Neural progenitor cell (in vitro differentiated cells): ENCODE data around the gene USP9X. TPM values are rescaled to one million over a fixed set of nuclear protein-coding genes. Genes with fewer than 3 reads are reported as not detected.
A peak's percentile ranks its signal among the peaks of the same experiment; 100 is the strongest.

Experiments used
- DNase-seq: peaks from one replicate; pipeline ENCODE4 v3.0.0-alpha.2; 2016; ENCODE audit warnings: low spot score
- H2AFZ ChIP-seq: fragments of 200-600 bp; sonication (generic); replicated peaks from 2 replicates; pipeline ENCODE4 v1.6.1; 2016; ENCODE audit warnings: antibody characterized with exemption
- H3F3A ChIP-seq: fragments of 200-600 bp; sonication (generic); 2 replicates; pipeline ENCODE4 v1.6.1; 2016; ENCODE audit warnings: antibody characterized with exemption, low read depth
- H3K27ac ChIP-seq: fragments of 200-600 bp; sonication (generic); 2 replicates; pipeline ENCODE4 v1.5.1; 2016; ENCODE audit warnings: mild to moderate bottlenecking
- H3K27me3 ChIP-seq: fragments of 200-600 bp; sonication (generic); 2 replicates; pipeline ENCODE4 v1.6.1; 2016; ENCODE audit warnings: mild to moderate bottlenecking, moderate library complexity
- H3K36me3 ChIP-seq: fragments of 200-600 bp; sonication (generic); 2 replicates; pipeline ENCODE4 v1.5.1; 2016
- H3K4me1 ChIP-seq: fragments of 200-600 bp; sonication (generic); 2 replicates; pipeline ENCODE4 v1.6.1; 2016; ENCODE audit warnings: mixed run types
- H3K4me2 ChIP-seq: fragments of 200-600 bp; sonication (generic); 2 replicates; pipeline ENCODE4 v1.6.1; 2016
- H3K4me3 ChIP-seq: fragments of 200-600 bp; sonication (generic); 2 replicates; pipeline ENCODE4 v1.5.1; 2016
- H3K79me2 ChIP-seq: fragments of 200-600 bp; sonication (generic); 2 replicates; pipeline ENCODE4 v1.6.1; 2016; ENCODE audit warnings: low read depth
- H3K9ac ChIP-seq: fragments of 200-600 bp; sonication (generic); 2 replicates; pipeline ENCODE4 v1.6.1; 2016
- H3K9me3 ChIP-seq: fragments of 200-600 bp; sonication (generic); 2 replicates; pipeline ENCODE4 v1.5.1; 2016; ENCODE audit warnings: low read depth
- H4K20me1 ChIP-seq: fragments of 200-600 bp; sonication (generic); 2 replicates; pipeline ENCODE4 v1.6.1; 2016; ENCODE audit warnings: low read depth
- H3K27ac Mint-ChIP-seq: 3 replicates; pipeline ENCODE4 v1.8.0; 2021; ENCODE audit warnings: mixed read lengths
- H3K27me3 Mint-ChIP-seq: 2 replicates; pipeline ENCODE4 v1.8.0; 2022; ENCODE audit warnings: low read depth, mild to moderate bottlenecking, inconsistent platforms, moderate library complexity, mixed read lengths; ENCODE audit not compliant: insufficient read depth
- H3K36me3 Mint-ChIP-seq: 3 replicates; pipeline ENCODE4 v1.8.0; 2021; ENCODE audit warnings: mixed read lengths
- H3K4me1 Mint-ChIP-seq: 3 replicates; pipeline ENCODE4 v1.8.0; 2021; ENCODE audit warnings: mixed read lengths
- H3K4me3 Mint-ChIP-seq: 3 replicates; pipeline ENCODE4 v1.8.0; 2021; ENCODE audit warnings: mild to moderate bottlenecking, moderate library complexity, mixed read lengths
- H3K9me3 Mint-ChIP-seq: 3 replicates; pipeline ENCODE4 v1.8.0; 2020; ENCODE audit warnings: mixed read lengths
- EZH2 ChIP-seq: fragments of 200-600 bp; sonication (generic); IDR thresholded peaks from 2 replicates; pipeline ENCODE4 v1.6.1; 2017; ENCODE audit warnings: antibody characterized with exemption, mild to moderate bottlenecking, moderate library complexity
- EZH2phosphoT487 ChIP-seq: fragments of 200-600 bp; sonication (generic); IDR thresholded peaks from 2 replicates; pipeline ENCODE4 v1.6.1; 2017; ENCODE audit warnings: antibody characterized with exemption
- total RNA-seq: library from RNA; depleted of rRNA; stranded (reverse); fragments of >200 nt; gene quantifications from 2 replicates; pipeline ENCODE4 v1.2.3, GENCODE V29; 2015; ENCODE audit warnings: low replicate concordance
- TF ChIP-seq, protein P1 (sequence below): fragments of 200-600 bp; sonication (generic); IDR thresholded peaks from 2 replicates; pipeline ENCODE4 v1.5.1; 2017; ENCODE audit warnings: antibody characterized with exemption, mild to moderate bottlenecking

USP9X gene
- total RNA-seq, 1 donor from 2014 or later: 115 TPM

- no peak overlapping the region for H2AFZ ChIP-seq
- no peaks in the 10 kb centered on the region for H3K4me1 Mint-ChIP-seq
- peaks cover 3% of the 10 kb centered on the region for H3K36me3 Mint-ChIP-seq
- no peak overlapping the region for H3K4me3 ChIP-seq
- H3F3A ChIP-seq: no peaks in the 10 kb centered on the region
- H4K20me1 ChIP-seq: no peaks in the 10 kb centered on the region
- no peak overlapping the region for H3K9ac ChIP-seq
- H3K4me2 ChIP-seq: no peak overlapping the region
- H3K27me3 ChIP-seq: no peaks in the 10 kb centered on the region
- no peaks in the 10 kb centered on the region for H3K4me1 ChIP-seq
- H3K27me3 Mint-ChIP-seq: no peaks in the 10 kb centered on the region
- H3K9me3 Mint-ChIP-seq: no peaks in the 10 kb centered on the region
- DNase-seq: no peak
- peaks cover 3% of the 10 kb centered on the region for H3K36me3 ChIP-seq
- no peak overlapping the region for H3K4me3 Mint-ChIP-seq
- TF ChIP-seq EZH2: no peak
- TF ChIP-seq, protein P1, sequence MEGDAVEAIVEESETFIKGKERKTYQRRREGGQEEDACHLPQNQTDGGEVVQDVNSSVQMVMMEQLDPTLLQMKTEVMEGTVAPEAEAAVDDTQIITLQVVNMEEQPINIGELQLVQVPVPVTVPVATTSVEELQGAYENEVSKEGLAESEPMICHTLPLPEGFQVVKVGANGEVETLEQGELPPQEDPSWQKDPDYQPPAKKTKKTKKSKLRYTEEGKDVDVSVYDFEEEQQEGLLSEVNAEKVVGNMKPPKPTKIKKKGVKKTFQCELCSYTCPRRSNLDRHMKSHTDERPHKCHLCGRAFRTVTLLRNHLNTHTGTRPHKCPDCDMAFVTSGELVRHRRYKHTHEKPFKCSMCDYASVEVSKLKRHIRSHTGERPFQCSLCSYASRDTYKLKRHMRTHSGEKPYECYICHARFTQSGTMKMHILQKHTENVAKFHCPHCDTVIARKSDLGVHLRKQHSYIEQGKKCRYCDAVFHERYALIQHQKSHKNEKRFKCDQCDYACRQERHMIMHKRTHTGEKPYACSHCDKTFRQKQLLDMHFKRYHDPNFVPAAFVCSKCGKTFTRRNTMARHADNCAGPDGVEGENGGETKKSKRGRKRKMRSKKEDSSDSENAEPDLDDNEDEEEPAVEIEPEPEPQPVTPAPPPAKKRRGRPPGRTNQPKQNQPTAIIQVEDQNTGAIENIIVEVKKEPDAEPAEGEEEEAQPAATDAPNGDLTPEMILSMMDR: no peak
- H3K79me2 ChIP-seq: no peaks in the 10 kb centered on the region
- no peak overlapping the region for H3K27ac ChIP-seq
- H3K9me3 ChIP-seq: no peaks in the 10 kb centered on the region
- H3K27ac Mint-ChIP-seq: no peak overlapping the region
Measured at GRCh38 chrX:41234962-41235361, 149.7 kb downstream of the USP9X start.

- Histone ChIP-seq H3F3A (no peaks in the 10 kb centered on the region), H4K20me1 (no peaks in the 10 kb centered on the region), H3K4me1 (no peaks in the 10 kb centered on the region), H2AFZ (no peak overlapping the region), H3K79me2 (no peaks in the 10 kb centered on the region), H3K4me2 (no peak overlapping the region), H3K27me3 (no peaks in the 10 kb centered on the region), H3K9ac (no peak overlapping the region), H3K4me3 (no peak overlapping the region), H3K9me3 (no peaks in the 10 kb centered on the region), H3K36me3 (peaks cover 3% of the 10 kb centered on the region), H3K27ac (peak overlapping the region; percentile 23)
- Mint-ChIP-seq H3K27ac (no peak overlapping the region), H3K4me3 (no peak overlapping the region), H3K27me3 (no peaks in the 10 kb centered on the region), H3K36me3 (peaks cover 3% of the 10 kb centered on the region), H3K4me1 (no peaks in the 10 kb centered on the region), H3K9me3 (no peaks in the 10 kb centered on the region)
- TF ChIP-seq EZH2: no peak
- TF ChIP-seq EZH2phosphoT487: no peak
- TF ChIP-seq, protein P1: no peak
- no peak for DNase-seq
Measured at GRCh38 chrX:41236629-41237028, 151.4 kb downstream of the USP9X start.

GRCh38 chrX:41240509-41240908 lies 155.3 kb downstream of the USP9X start:
- Histone ChIP-seq H3K9ac (no peak overlapping the region), H3K27ac (no peak overlapping the region), H3K27me3 (no peaks in the 10 kb centered on the region), H2AFZ (no peak overlapping the region), H3F3A (no peaks in the 10 kb centered on the region), H4K20me1 (no peaks in the 10 kb centered on the region), H3K9me3 (no peaks in the 10 kb centered on the region), H3K4me1 (no peaks in the 10 kb centered on the region), H3K36me3 (no peaks in the 10 kb centered on the region), H3K79me2 (no peaks in the 10 kb centered on the region), H3K4me3 (no peak overlapping the region), H3K4me2 (no peak overlapping the region)
- no peak overlapping the region for H3K27ac Mint-ChIP-seq
- no peaks in the 10 kb centered on the region for H3K36me3 Mint-ChIP-seq
- H3K4me3 Mint-ChIP-seq: no peak overlapping the region
- peaks cover 4% of the 10 kb centered on the region for H3K9me3 Mint-ChIP-seq
- no peaks in the 10 kb centered on the region for H3K4me1 Mint-ChIP-seq
- TF ChIP-seq EZH2 (no peak), EZH2phosphoT487 (no peak)
- TF ChIP-seq, protein P1: no peak
- no peak for DNase-seq
- no peaks in the 10 kb centered on the region for H3K27me3 Mint-ChIP-seq

- Histone ChIP-seq H3K27me3 (no peaks in the 10 kb centered on the region), H3K4me2 (no peak overlapping the region), H3K36me3 (no peaks in the 10 kb centered on the region), H3K4me3 (no peak overlapping the region), H3F3A (no peaks in the 10 kb centered on the region), H3K27ac (no peak overlapping the region), H4K20me1 (no peaks in the 10 kb centered on the region), H3K4me1 (no peaks in the 10 kb centered on the region), H3K9me3 (no peaks in the 10 kb centered on the region), H2AFZ (no peak overlapping the region), H3K9ac (no peak overlapping the region), H3K79me2 (no peaks in the 10 kb centered on the region)
- DNase-seq: no peak
- no peaks in the 10 kb centered on the region for H3K36me3 Mint-ChIP-seq
- no peaks in the 10 kb centered on the region for H3K4me1 Mint-ChIP-seq
- no peak overlapping the region for H3K27ac Mint-ChIP-seq
- no peaks in the 10 kb centered on the region for H3K27me3 Mint-ChIP-seq
- H3K4me3 Mint-ChIP-seq: no peak overlapping the region
- TF ChIP-seq EZH2phosphoT487 (no peak), EZH2 (no peak)
- TF ChIP-seq, protein P1: no peak
- peaks cover 8% of the 10 kb centered on the region for H3K9me3 Mint-ChIP-seq
Measured at GRCh38 chrX:41241962-41242361, 156.7 kb downstream of the USP9X start.
